GM12874 (cell line): ENCODE data around the gene AZGP1.

Experiments used
- CTCF ChIP-seq: IDR thresholded peaks from 2 replicates; pipeline ENCODE4 v1.5.1; 2011; ENCODE audit warnings: low read depth, mild to moderate bottlenecking, control low read depth, low read length, moderate library complexity; ENCODE audit not compliant: insufficient read depth

AZGP1 gene

GRCh38 chr7:99944497-99945070 lies 31.2 kb downstream of the AZGP1 start:
- no peak for TF ChIP-seq CTCF

- TF ChIP-seq CTCF = no peak
Measured at GRCh38 chr7:99943641-99944496, 32.0 kb downstream of the AZGP1 start.

- TF ChIP-seq CTCF = no peak
Measured at GRCh38 chr7:99938296-99938695, 37.5 kb downstream of the AZGP1 start.

- no peak for TF ChIP-seq CTCF
Measured at GRCh38 chr7:99930376-99930775, 45.5 kb downstream of the AZGP1 start.

- TF ChIP-seq CTCF = no peak
Measured at GRCh38 chr7:99929730-99930053, 46.1 kb downstream of the AZGP1 start.

GRCh38 chr7:99928994-99929729 lies 46.7 kb downstream of the AZGP1 start, which contains the start of gene GJC3:
GJC3 (minus strand) TSS chr7:99929620; CDS start chr7:99929620, 0 bp downstream.
- TF ChIP-seq CTCF = no peak

- no peak for TF ChIP-seq CTCF
Measured at GRCh38 chr7:99928188-99928587, 47.6 kb downstream of the AZGP1 start.
